GM12892 (cell line): ENCODE data around the gene IGFL3.

Experiments
- DNase-seq: peaks from one replicate; pipeline ENCODE4 v3.0.0; 2011; ENCODE audit not compliant: insufficient read length
- FAIRE-seq: peaks from 2 replicates; lab custom pipeline; 2011; peaks lifted over from hg19 to GRCh38; lab: Jason Lieb, UNC
- POLR2A ChIP-seq: IDR thresholded peaks from 2 replicates; pipeline ENCODE4 v1.6.1; 2011; ENCODE audit warnings: low read depth, low read length, control low read depth
- POLR2AphosphoS5 ChIP-seq: IDR thresholded peaks from 2 replicates; pipeline ENCODE4 v1.6.1; 2011; ENCODE audit warnings: low read depth, low read length, control low read depth
- TAF1 ChIP-seq: IDR thresholded peaks from 2 replicates; pipeline ENCODE4 v1.6.1; 2011; ENCODE audit warnings: low read depth, mild to moderate bottlenecking, control low read depth, low read length, borderline replicate concordance

IGFL3 gene

GRCh38 chr19:46142294-46142693 is 17.8 kb upstream of the IGFL3 start:
- FAIRE-seq (no peak), DNase-seq (no peak)

GRCh38 chr19:46141421-46141820 is 16.9 kb upstream of the IGFL3 start:
- no peak for TF ChIP-seq POLR2AphosphoS5
- DNase-seq (no peak), FAIRE-seq (no peak)

More at GRCh38 chr19:46142294-46142693, 17.8 kb upstream of the IGFL3 start:
- TF ChIP-seq TAF1, result no peak
- TF ChIP-seq POLR2AphosphoS5, result no peak
- TF ChIP-seq POLR2A, result no peak

- no peak for DNase-seq
- no peak for FAIRE-seq
- no peak for TF ChIP-seq POLR2AphosphoS5
- TF ChIP-seq TAF1, result no peak
- no peak for TF ChIP-seq POLR2A
Measured at GRCh38 chr19:46137915-46138473, 13.5 kb upstream of the IGFL3 start.

GRCh38 chr19:46134527-46134926 is 10.0 kb upstream of the IGFL3 start:
- FAIRE-seq (no peak), DNase-seq (no peak)
- no peak for TF ChIP-seq TAF1
- no peak for TF ChIP-seq POLR2A
- TF ChIP-seq POLR2AphosphoS5, result no peak

GRCh38 chr19:46133777-46134241 is 9.3 kb upstream of the IGFL3 start:
- DNase-seq, result no peak
- no peak for TF ChIP-seq POLR2A
- no peak for TF ChIP-seq POLR2AphosphoS5
- no peak for TF ChIP-seq TAF1
- FAIRE-seq, result no peak

- FAIRE-seq (peak; percentile 38), DNase-seq (no peak)
- no peak for TF ChIP-seq POLR2A
Measured at GRCh38 chr19:46133101-46133627, 8.7 kb upstream of the IGFL3 start.

- no peak for DNase-seq
Measured at GRCh38 chr19:46132508-46133100, 8.1 kb upstream of the IGFL3 start.

GRCh38 chr19:46131485-46132143 is 7.1 kb upstream of the IGFL3 start:
- no peak for FAIRE-seq
- TF ChIP-seq TAF1, result no peak
- no peak for TF ChIP-seq POLR2AphosphoS5
- no peak for TF ChIP-seq POLR2A
- DNase-seq, result no peak

More at GRCh38 chr19:46132508-46133100, 8.1 kb upstream of the IGFL3 start:
- FAIRE-seq, result peak; percentile 44
- no peak for TF ChIP-seq POLR2AphosphoS5
- no peak for TF ChIP-seq POLR2A
- no peak for TF ChIP-seq TAF1

GRCh38 chr19:46126086-46126580 is 1.6 kb upstream of the IGFL3 start:
- FAIRE-seq (no peak), DNase-seq (no peak)
- no peak for TF ChIP-seq POLR2AphosphoS5
- no peak for TF ChIP-seq TAF1
- no peak for TF ChIP-seq POLR2A

GRCh38 chr19:46125447-46125846 is 959 bp upstream of the IGFL3 start:
- DNase-seq (no peak), FAIRE-seq (no peak)
- no peak for TF ChIP-seq POLR2A

GRCh38 chr19:46118136-46118535 is 6.4 kb downstream of the IGFL3 start:
- FAIRE-seq (no peak), DNase-seq (no peak)
- TF ChIP-seq TAF1, result no peak
- no peak for TF ChIP-seq POLR2AphosphoS5
- no peak for TF ChIP-seq POLR2A

- DNase-seq (no peak), FAIRE-seq (no peak)
- TF ChIP-seq POLR2AphosphoS5 (no peak), TAF1 (no peak), POLR2A (no peak)
Measured at GRCh38 chr19:46116121-46116520, 8.4 kb downstream of the IGFL3 start.
